Calu3 (cell line): Measurements from ENCODE around the gene DNAJC17. TPM values are rescaled to one million over a fixed set of nuclear protein-coding genes. Genes with fewer than 3 reads are reported as not detected.

Source experiments
- BruUV-seq: library from RNA; stranded (reverse); fragments of 400-500 nt; replicated peaks from 2 replicates; lab custom pipeline; 2021; lab: Mats Ljungman, UMichigan
- CTCF ChIA-PET: fragments of 300-600 bp; sonication (Branson Sonifier 250); formaldehyde crosslinking; loops from one replicate; lab custom pipeline; 2022; ENCODE audit warnings: antibody characterized with exemption; lab: Charles Lee
- DNase-seq: peaks from one replicate; pipeline ENCODE4 v3.0.0; 2022
- H3K27ac Mint-ChIP-seq: one replicate; pipeline ENCODE4 v1.8.0; 2022; ENCODE audit warnings: mixed read lengths; ENCODE audit not compliant: unreplicated experiment
- H3K27me3 Mint-ChIP-seq: one replicate; pipeline ENCODE4 v1.8.0; 2022; ENCODE audit warnings: mixed read lengths; ENCODE audit not compliant: unreplicated experiment
- H3K36me3 Mint-ChIP-seq: one replicate; pipeline ENCODE4 v1.8.0; 2022; ENCODE audit warnings: mild to moderate bottlenecking, moderate library complexity, mixed read lengths; ENCODE audit not compliant: insufficient read depth, unreplicated experiment
- H3K4me1 Mint-ChIP-seq: one replicate; pipeline ENCODE4 v1.8.0; 2022; ENCODE audit warnings: mild to moderate bottlenecking, low read depth, mixed read lengths; ENCODE audit not compliant: unreplicated experiment
- H3K4me3 Mint-ChIP-seq: one replicate; pipeline ENCODE4 v1.8.0; 2022; ENCODE audit warnings: mild to moderate bottlenecking, low read depth, moderate library complexity, mixed read lengths; ENCODE audit not compliant: unreplicated experiment
- H3K9me3 Mint-ChIP-seq: one replicate; pipeline ENCODE4 v1.8.0; 2022; ENCODE audit warnings: low read depth, mixed read lengths; ENCODE audit not compliant: unreplicated experiment
- CTCF ChIP-seq: fragments of 200-600 bp; IDR thresholded peaks from one replicate; pipeline ENCODE4 v1.8.0; 2022; ENCODE audit warnings: antibody characterized with exemption; ENCODE audit not compliant: unreplicated experiment
- intact Hi-C: fragments of 100-400 bp; cut with micrococcal nuclease; formaldehyde crosslinking; loops from one replicate; pipeline ENCODE4 v1.10.0; 2022; ENCODE audit not compliant: unreplicated experiment
- total RNA-seq: library from RNA; stranded (reverse); gene quantifications from 2 replicates; pipeline ENCODE4 v1.2.3, GENCODE V29; 2022

Gene DNAJC17
- total RNA-seq, 1 experiment from 2014 or later, result 17.4 TPM

- Mint-ChIP-seq H3K27me3 (no peaks in the 10 kb centered on the region), H3K4me1 (peaks cover 24% of the 10 kb centered on the region), H3K27ac (no peak overlapping the region), H3K36me3 (peaks cover 12% of the 10 kb centered on the region), H3K4me3 (no peak overlapping the region), H3K9me3 (no peaks in the 10 kb centered on the region)
- intact Hi-C loops, result no loop called here
- DNase-seq, result no peak
- TF ChIP-seq CTCF, result no peak
- BruUV-seq, result no TSS peak
- CTCF ChIA-PET, result no interaction called here
Measured at GRCh38 chr15:40790718-40791117, 16.6 kb downstream of the DNAJC17 start.

- CTCF ChIA-PET, result interaction anchor here (0.5 kb wide), 1 partner anchor 9 kb away, joined by 5 read pairs; no protein-coding TSS in a partner anchor
- no TSS peak for BruUV-seq
- Mint-ChIP-seq H3K27me3 (no peaks in the 10 kb centered on the region), H3K36me3 (peaks cover 12% of the 10 kb centered on the region), H3K4me3 (no peak overlapping the region), H3K27ac (no peak overlapping the region), H3K9me3 (no peaks in the 10 kb centered on the region), H3K4me1 (peaks cover 20% of the 10 kb centered on the region)
- TF ChIP-seq CTCF, result no peak
- intact Hi-C loops, result loop anchor here (5.0 to 10.0 kb wide), 2 partner anchors 57 to 115 kb away; no protein-coding TSS in a partner anchor
- no peak for DNase-seq
Measured at GRCh38 chr15:40789999-40790398, 17.3 kb downstream of the DNAJC17 start.

- Mint-ChIP-seq H3K27ac (peak overlapping the region; percentile 86), H3K4me1 (peaks cover 20% of the 10 kb centered on the region), H3K4me3 (no peak overlapping the region), H3K9me3 (no peaks in the 10 kb centered on the region), H3K36me3 (peaks cover 12% of the 10 kb centered on the region), H3K27me3 (no peaks in the 10 kb centered on the region)
- intact Hi-C loops, result loop anchor here (5.0 to 10.0 kb wide), 2 partner anchors 58 to 114 kb away; no protein-coding TSS in a partner anchor
- TF ChIP-seq CTCF, result no peak
- CTCF ChIA-PET, result interaction anchor here (0.5 kb wide), 1 partner anchor 10 kb away, joined by 5 read pairs; no protein-coding TSS in a partner anchor
- DNase-seq, result no peak
- no TSS peak for BruUV-seq
Measured at GRCh38 chr15:40789119-40789518, 18.2 kb downstream of the DNAJC17 start.

GRCh38 chr15:40787991-40788390, 19.3 kb downstream of the DNAJC17 start:
- intact Hi-C loops, result loop anchor here (2.0 to 10.0 kb wide), 3 partner anchors 19 to 113 kb away; partner anchors contain the start of gene C15orf62
- H3K27ac Mint-ChIP-seq, result peak overlapping the region; percentile 80
- no peaks in the 10 kb centered on the region for H3K9me3 Mint-ChIP-seq
- no peak for DNase-seq
- no peaks in the 10 kb centered on the region for H3K27me3 Mint-ChIP-seq
- H3K4me3 Mint-ChIP-seq, result no peak overlapping the region
- H3K4me1 Mint-ChIP-seq, result peaks cover 12% of the 10 kb centered on the region
- no TSS peak for BruUV-seq
- CTCF ChIA-PET, result interaction anchor here (0.5 to 2.4 kb wide), 5 partner anchors 37 to 106 kb away, joined by 3 to 8 read pairs (median 3); partner anchors contain the start of genes SPINT1 and VPS18
- TF ChIP-seq CTCF, result no peak
- peaks cover 12% of the 10 kb centered on the region for H3K36me3 Mint-ChIP-seq
